Calu3 (cell line): ENCODE data around the gene RMP24.

Source experiments
- BruUV-seq: library from RNA; stranded (reverse); fragments of 400-500 nt; replicated peaks from 2 replicates; lab custom pipeline; 2021; lab: Mats Ljungman, UMichigan
- CTCF ChIA-PET: fragments of 300-600 bp; sonication (Branson Sonifier 250); formaldehyde crosslinking; loops from one replicate; lab custom pipeline; 2022; ENCODE audit warnings: antibody characterized with exemption; lab: Charles Lee
- DNase-seq: peaks from one replicate; pipeline ENCODE4 v3.0.0; 2022
- H3K27ac Mint-ChIP-seq: one replicate; pipeline ENCODE4 v1.8.0; 2022; ENCODE audit warnings: mixed read lengths; ENCODE audit not compliant: unreplicated experiment
- H3K27me3 Mint-ChIP-seq: one replicate; pipeline ENCODE4 v1.8.0; 2022; ENCODE audit warnings: mixed read lengths; ENCODE audit not compliant: unreplicated experiment
- H3K36me3 Mint-ChIP-seq: one replicate; pipeline ENCODE4 v1.8.0; 2022; ENCODE audit warnings: mild to moderate bottlenecking, moderate library complexity, mixed read lengths; ENCODE audit not compliant: insufficient read depth, unreplicated experiment
- H3K4me1 Mint-ChIP-seq: one replicate; pipeline ENCODE4 v1.8.0; 2022; ENCODE audit warnings: mild to moderate bottlenecking, low read depth, mixed read lengths; ENCODE audit not compliant: unreplicated experiment
- H3K4me3 Mint-ChIP-seq: one replicate; pipeline ENCODE4 v1.8.0; 2022; ENCODE audit warnings: mild to moderate bottlenecking, low read depth, moderate library complexity, mixed read lengths; ENCODE audit not compliant: unreplicated experiment
- H3K9me3 Mint-ChIP-seq: one replicate; pipeline ENCODE4 v1.8.0; 2022; ENCODE audit warnings: low read depth, mixed read lengths; ENCODE audit not compliant: unreplicated experiment
- intact Hi-C: fragments of 100-400 bp; cut with micrococcal nuclease; formaldehyde crosslinking; loops from one replicate; pipeline ENCODE4 v1.10.0; 2022; ENCODE audit not compliant: unreplicated experiment
- TF ChIP-seq, protein P1 (sequence below): fragments of 200-600 bp; IDR thresholded peaks from one replicate; pipeline ENCODE4 v1.8.0; 2022; ENCODE audit warnings: antibody characterized with exemption; ENCODE audit not compliant: unreplicated experiment

RMP24 gene

DNA sequence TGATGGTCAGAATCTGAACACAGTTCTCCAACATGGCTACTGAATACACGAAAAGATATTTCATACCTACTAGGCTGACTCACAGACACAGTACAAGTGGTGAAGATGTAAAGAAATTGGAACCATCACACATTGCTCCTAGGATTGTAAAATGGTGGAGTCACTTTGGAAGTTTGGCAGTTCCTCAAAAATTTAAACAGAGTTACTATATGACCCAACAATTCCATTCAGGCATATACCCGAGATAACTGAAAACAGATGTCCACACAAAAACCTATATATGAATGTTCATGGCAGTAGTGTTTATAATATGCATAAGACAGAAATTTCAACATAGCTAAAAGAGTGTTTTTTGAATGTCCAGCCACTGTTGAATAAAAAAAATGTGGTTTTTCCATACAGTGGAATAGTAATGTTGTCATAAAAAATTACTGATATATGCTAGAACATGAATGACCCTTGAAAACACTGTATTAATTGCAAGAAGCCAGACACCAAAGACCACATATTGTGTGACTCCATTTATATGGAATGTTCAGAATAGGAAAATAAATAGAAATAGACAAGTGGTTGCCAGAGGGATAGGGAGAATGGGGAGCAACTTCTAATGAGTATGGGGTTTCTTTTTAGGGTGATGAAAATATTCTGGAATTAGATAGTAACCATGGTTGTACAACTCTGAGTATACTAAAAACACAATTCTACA lies 10.1 kb downstream of the RMP24 start:
- intact Hi-C loops: no loop called here
- no peak overlapping the region for H3K27ac Mint-ChIP-seq
- DNase-seq: no peak
- no peaks in the 10 kb centered on the region for H3K27me3 Mint-ChIP-seq
- BruUV-seq: no TSS peak
- no peaks in the 10 kb centered on the region for H3K9me3 Mint-ChIP-seq
- H3K36me3 Mint-ChIP-seq: peaks cover 37% of the 10 kb centered on the region
- no peak overlapping the region for H3K4me3 Mint-ChIP-seq
- H3K4me1 Mint-ChIP-seq: no peaks in the 10 kb centered on the region
- TF ChIP-seq, protein P1, sequence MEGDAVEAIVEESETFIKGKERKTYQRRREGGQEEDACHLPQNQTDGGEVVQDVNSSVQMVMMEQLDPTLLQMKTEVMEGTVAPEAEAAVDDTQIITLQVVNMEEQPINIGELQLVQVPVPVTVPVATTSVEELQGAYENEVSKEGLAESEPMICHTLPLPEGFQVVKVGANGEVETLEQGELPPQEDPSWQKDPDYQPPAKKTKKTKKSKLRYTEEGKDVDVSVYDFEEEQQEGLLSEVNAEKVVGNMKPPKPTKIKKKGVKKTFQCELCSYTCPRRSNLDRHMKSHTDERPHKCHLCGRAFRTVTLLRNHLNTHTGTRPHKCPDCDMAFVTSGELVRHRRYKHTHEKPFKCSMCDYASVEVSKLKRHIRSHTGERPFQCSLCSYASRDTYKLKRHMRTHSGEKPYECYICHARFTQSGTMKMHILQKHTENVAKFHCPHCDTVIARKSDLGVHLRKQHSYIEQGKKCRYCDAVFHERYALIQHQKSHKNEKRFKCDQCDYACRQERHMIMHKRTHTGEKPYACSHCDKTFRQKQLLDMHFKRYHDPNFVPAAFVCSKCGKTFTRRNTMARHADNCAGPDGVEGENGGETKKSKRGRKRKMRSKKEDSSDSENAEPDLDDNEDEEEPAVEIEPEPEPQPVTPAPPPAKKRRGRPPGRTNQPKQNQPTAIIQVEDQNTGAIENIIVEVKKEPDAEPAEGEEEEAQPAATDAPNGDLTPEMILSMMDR: no peak
- CTCF ChIA-PET: no interaction called here

DNA sequence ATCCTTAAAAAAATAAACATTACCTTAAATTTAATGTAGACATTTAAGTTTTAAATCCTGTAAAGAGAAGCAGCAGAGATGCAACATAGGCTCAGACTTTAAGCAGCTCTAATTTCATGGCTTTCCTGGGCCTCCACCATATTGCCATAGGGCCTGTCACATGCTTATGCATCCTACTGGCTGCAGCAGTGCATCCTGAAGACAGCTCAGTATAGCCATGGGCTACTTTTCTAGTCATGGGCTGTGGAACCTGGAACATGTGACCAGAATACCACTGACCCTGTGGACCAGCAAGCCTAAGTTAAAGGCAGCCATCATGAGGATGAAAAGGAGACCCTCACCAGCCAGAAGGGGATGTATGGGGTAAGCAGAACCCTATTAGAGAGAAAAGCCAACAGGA lies 10.7 kb downstream of the RMP24 start:
- Mint-ChIP-seq H3K27ac (no peak overlapping the region), H3K4me1 (no peaks in the 10 kb centered on the region), H3K27me3 (no peaks in the 10 kb centered on the region), H3K4me3 (no peak overlapping the region), H3K36me3 (peaks cover 31% of the 10 kb centered on the region), H3K9me3 (no peaks in the 10 kb centered on the region)
- no peak for DNase-seq
- intact Hi-C loops: no loop called here
- TF ChIP-seq, protein P1: no peak
- CTCF ChIA-PET: no interaction called here
- no TSS peak for BruUV-seq

DNA sequence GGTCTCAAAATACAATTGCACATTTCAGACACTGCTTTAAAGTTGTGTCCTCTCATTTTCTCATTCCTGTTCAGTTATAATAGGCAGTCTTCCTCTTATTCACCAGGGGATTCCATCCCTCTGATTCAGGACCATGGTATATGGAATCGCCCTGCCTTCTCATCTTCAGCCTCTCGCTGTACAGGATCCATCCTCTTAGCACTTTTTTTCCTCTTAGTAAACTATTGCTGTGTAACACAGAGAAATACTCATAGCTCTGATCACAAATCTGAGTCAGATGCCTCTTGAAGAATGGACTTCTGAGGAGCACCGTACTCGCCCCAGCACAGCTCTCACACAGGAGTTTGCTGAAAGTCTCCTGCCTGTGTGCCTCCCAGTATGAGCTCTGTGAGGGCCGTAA lies 11.3 kb downstream of the RMP24 start:
- Mint-ChIP-seq H3K36me3 (peaks cover 25% of the 10 kb centered on the region), H3K27ac (no peak overlapping the region), H3K9me3 (no peaks in the 10 kb centered on the region), H3K4me3 (no peak overlapping the region), H3K4me1 (no peaks in the 10 kb centered on the region), H3K27me3 (no peaks in the 10 kb centered on the region)
- TF ChIP-seq, protein P1: no peak
- CTCF ChIA-PET: no interaction called here
- DNase-seq: no peak
- intact Hi-C loops: no loop called here
- no TSS peak for BruUV-seq

DNA sequence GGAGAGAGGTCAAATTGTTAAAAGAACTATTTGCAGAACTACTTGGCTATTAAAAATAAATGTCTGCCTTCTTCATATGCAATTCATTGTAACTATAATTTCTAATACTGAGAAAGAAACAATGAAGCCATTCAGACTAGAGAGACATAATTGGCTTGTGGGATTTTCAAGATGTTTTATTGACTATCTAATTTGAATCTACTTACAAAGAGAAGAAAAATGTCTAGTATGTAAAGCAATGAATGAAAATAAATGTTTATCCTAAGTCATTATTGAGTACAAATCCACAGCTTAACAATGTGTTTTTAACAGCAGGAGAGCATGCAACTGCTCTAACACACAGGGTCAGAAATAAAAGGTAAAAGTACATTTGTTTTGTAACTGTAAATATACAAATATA lies 19.2 kb downstream of the RMP24 start:
- Mint-ChIP-seq H3K27me3 (no peaks in the 10 kb centered on the region), H3K4me3 (no peak overlapping the region), H3K9me3 (no peaks in the 10 kb centered on the region), H3K27ac (no peak overlapping the region), H3K36me3 (peaks cover 7% of the 10 kb centered on the region), H3K4me1 (no peaks in the 10 kb centered on the region)
- intact Hi-C loops: no loop called here
- DNase-seq: no peak
- no TSS peak for BruUV-seq
- TF ChIP-seq, protein P1: no peak
- CTCF ChIA-PET: no interaction called here
